ENCODE results near the gene SYTL2.
A peak's percentile ranks its signal among the peaks of the same experiment; 100 is the strongest.

The SYTL2 gene

GRCh38 chr11:85732965-85733364 is 78.0 kb downstream of the SYTL2 start:
- no peak for DNase-seq (ENCODE audit: low spot score)

GRCh38 chr11:85726381-85726780 is 84.6 kb downstream of the SYTL2 start:
- DNase-seq (ENCODE audit: low spot score): no peak

GRCh38 chr11:85725510-85726258 is 85.3 kb downstream of the SYTL2 start:
- peak; percentile 81 for DNase-seq (ENCODE audit: low spot score)

- no peak for DNase-seq (ENCODE audit: low spot score)
Measured at GRCh38 chr11:85724748-85725465, 86.0 kb downstream of the SYTL2 start.

- DNase-seq (ENCODE audit: low spot score): no peak
Measured at GRCh38 chr11:85723088-85723487, 87.9 kb downstream of the SYTL2 start.

GRCh38 chr11:85721191-85721590 is 89.8 kb downstream of the SYTL2 start:
- DNase-seq (ENCODE audit: low spot score): no peak

- DNase-seq (ENCODE audit: low spot score): peak; percentile 89
Measured at GRCh38 chr11:85718991-85719807, 91.7 kb downstream of the SYTL2 start.

GRCh38 chr11:85718126-85718943 is 92.6 kb downstream of the SYTL2 start:
- no peak for DNase-seq (ENCODE audit: low spot score)

- DNase-seq (ENCODE audit: low spot score): no peak
Measured at GRCh38 chr11:85717429-85717828, 93.5 kb downstream of the SYTL2 start.

- DNase-seq (ENCODE audit: low spot score): no peak
Measured at GRCh38 chr11:85712953-85713352, 98.0 kb downstream of the SYTL2 start.

GRCh38 chr11:85710917-85711316 is 100.0 kb downstream of the SYTL2 start:
- no peak for DNase-seq (ENCODE audit: low spot score)

GRCh38 chr11:85709941-85710702 is 100.8 kb downstream of the SYTL2 start:
- DNase-seq (ENCODE audit: low spot score): no peak

GRCh38 chr11:85705800-85706199 is 105.1 kb downstream of the SYTL2 start:
- DNase-seq (ENCODE audit: low spot score): no peak

- DNase-seq (ENCODE audit: low spot score): no peak
Measured at GRCh38 chr11:85704967-85705366, 106.0 kb downstream of the SYTL2 start.

GRCh38 chr11:85699957-85700741 is 110.8 kb downstream of the SYTL2 start:
- no peak for DNase-seq (ENCODE audit: low spot score)

- DNase-seq (ENCODE audit: low spot score): no peak
Measured at GRCh38 chr11:85698195-85698594, 112.7 kb downstream of the SYTL2 start.

- no peak for DNase-seq (ENCODE audit: low spot score)
Measured at GRCh38 chr11:85697747-85698146, 113.2 kb downstream of the SYTL2 start.

- DNase-seq (ENCODE audit: low spot score): no peak
Measured at GRCh38 chr11:85695546-85695945, 115.4 kb downstream of the SYTL2 start.

GRCh38 chr11:85694385-85694980 is 116.5 kb downstream of the SYTL2 start:
- DNase-seq (ENCODE audit: low spot score): peak; percentile 42
